ENCODE results near the gene STARD10. TPM values are rescaled to one million over a fixed set of nuclear protein-coding genes. Genes with fewer than 3 reads are reported as not detected.

STARD10 gene
- total and polyA plus RNA-seq, 9 of the 15 experiments (the other 6 are each of a cell fraction or from before 2014, with no cell fraction given): 0.15 to 52.9 (median 32.3) TPM

GRCh38 chr11:72813740-72814285, 20.0 kb upstream of the STARD10 start:
- Histone ChIP-seq H3K4me1 (replicated peaks in 1 of 2; ENCODE audit: control insufficient read depth in 2 of 2, insufficient read depth in 2 of 2, low read length in 2 of 2) (peaks cover 33 to 42% of the 10 kb centered on the region in 2 experiments), H3K27me3 (ENCODE audit: control insufficient read depth in 2 of 2, insufficient read depth in 2 of 2, low read length in 2 of 2) (no peaks in the 10 kb centered on the region), H4K20me1 (replicated peaks; ENCODE audit: control insufficient read depth, insufficient read depth, low read length) (no peaks in the 10 kb centered on the region), H3K9me3 (replicated peaks; ENCODE audit: control insufficient read depth, insufficient read depth, low read depth, low read length) (no peaks in the 10 kb centered on the region), H3K79me2 (ENCODE audit: control insufficient read depth, insufficient read depth, low read length) (peaks cover 4% of the 10 kb centered on the region; the same call in 2 of the 3 replicates), H3K4me3 (peak overlapping the region; percentile 59), H3K9me1 (ENCODE audit: control insufficient read depth, insufficient read depth, low read length) (peaks cover 5% of the 10 kb centered on the region), H3K36me3 (ENCODE audit: control insufficient read depth, insufficient read depth, low read length) (no peaks in the 10 kb centered on the region), H3K27ac (ENCODE audit: extremely low read depth, low read depth, low read length) (peak overlapping the region; percentile 87; the same call in 2 of the 3 replicates), H2AFZ (ENCODE audit: low read depth, low read length) (peak overlapping the region; percentile 96), H3K9ac (ENCODE audit: insufficient read depth in 1 of 2, low read depth in 2 of 2, low read length in 2 of 2) (peak overlapping the region; percentile 78 to 92; a peak in 3 of 4 replicates), H3K4me2 (ENCODE audit: insufficient read depth, low read length) (peak overlapping the region; percentile 93)
- ATAC-seq: peak; percentile 87
- BruUV-seq (replicated peaks): no TSS peak
- WGBS (ENCODE audit: insufficient coverage, low coverage, missing lambda C conversion rate): 1% methylated on average over 35 of the region's 47 CpGs
- in situ Hi-C loops (cut with MboI): no loop called here
- peak; percentile 80 to 86 (median 82) for DNase-seq (ENCODE audit: extremely low read depth in 1 of 4, low spot score in 3 of 4)
- FAIRE-seq: no peak
- intact Hi-C loops (cut with micrococcal nuclease): loop anchor here (2.0 to 5.0 kb wide), 2 partner anchors 19 to 87 kb away; partner anchors contain the start of gene STARD10
- CTCF ChIA-PET (ENCODE audit: low intra/inter-chr PET ratio): interaction anchor here (0.6 to 3.1 kb wide), 5 partner anchors 17 to 196 kb away, joined by 3 to 20 read pairs (median 3); no protein-coding TSS in a partner anchor
- POLR2A ChIA-PET: interaction anchor here (0.7 to 2.8 kb wide), 5 partner anchors 9 to 551 kb away, joined by 3 to 17 read pairs (median 3); partner anchors contain the start of gene STARD10
- TF ChIP-seq NR1H2 (CRISPR knock-in tag; IDR thresholded peaks at IDR 0.05) (0 out of 2 replicates have a peak, but pooled peaks have one; percentile 41), TBP (optimal IDR thresholded peaks at IDR 0.05; ENCODE audit: low read depth, low read length) (peak; percentile 71), ZC3H8 (IDR thresholded peaks at IDR 0.05) (no peak), PRMT5 (CRISPR knock-in tag; IDR thresholded peaks at IDR 0.05) (no peak), SIRT6 (IDR thresholded peaks at IDR 0.05; ENCODE audit: low read depth, low read length) (no peak), CTBP1 (IDR thresholded peaks at IDR 0.05; ENCODE audit: borderline replicate concordance) (no peak; the same call in 1 of the 2 replicates), FOXO4 (CRISPR knock-in tag; IDR thresholded peaks at IDR 0.05) (no peak), NBN (IDR thresholded peaks at IDR 0.05; ENCODE audit: low read depth) (0 out of 2 replicates have a peak, but pooled peaks have one; percentile 52), RFX5 (IDR thresholded peaks at IDR 0.05; ENCODE audit: low read depth, low read length) (no peak), ZNF277 (CRISPR knock-in tag; IDR thresholded peaks at IDR 0.05; ENCODE audit: borderline replicate concordance) (no peak), PTTG1 (tag; IDR thresholded peaks at IDR 0.05; ENCODE audit: low read depth) (no peak), RUNX1 (IDR thresholded peaks at IDR 0.05; ENCODE audit: low read depth) (no peak), ZNF133 (CRISPR knock-in tag; IDR thresholded peaks at IDR 0.05) (no peak), ZNF586 (CRISPR knock-in tag; conservative IDR thresholded peaks at IDR 0.05) (no peak)
- TF ChIP-seq, protein P1, sequence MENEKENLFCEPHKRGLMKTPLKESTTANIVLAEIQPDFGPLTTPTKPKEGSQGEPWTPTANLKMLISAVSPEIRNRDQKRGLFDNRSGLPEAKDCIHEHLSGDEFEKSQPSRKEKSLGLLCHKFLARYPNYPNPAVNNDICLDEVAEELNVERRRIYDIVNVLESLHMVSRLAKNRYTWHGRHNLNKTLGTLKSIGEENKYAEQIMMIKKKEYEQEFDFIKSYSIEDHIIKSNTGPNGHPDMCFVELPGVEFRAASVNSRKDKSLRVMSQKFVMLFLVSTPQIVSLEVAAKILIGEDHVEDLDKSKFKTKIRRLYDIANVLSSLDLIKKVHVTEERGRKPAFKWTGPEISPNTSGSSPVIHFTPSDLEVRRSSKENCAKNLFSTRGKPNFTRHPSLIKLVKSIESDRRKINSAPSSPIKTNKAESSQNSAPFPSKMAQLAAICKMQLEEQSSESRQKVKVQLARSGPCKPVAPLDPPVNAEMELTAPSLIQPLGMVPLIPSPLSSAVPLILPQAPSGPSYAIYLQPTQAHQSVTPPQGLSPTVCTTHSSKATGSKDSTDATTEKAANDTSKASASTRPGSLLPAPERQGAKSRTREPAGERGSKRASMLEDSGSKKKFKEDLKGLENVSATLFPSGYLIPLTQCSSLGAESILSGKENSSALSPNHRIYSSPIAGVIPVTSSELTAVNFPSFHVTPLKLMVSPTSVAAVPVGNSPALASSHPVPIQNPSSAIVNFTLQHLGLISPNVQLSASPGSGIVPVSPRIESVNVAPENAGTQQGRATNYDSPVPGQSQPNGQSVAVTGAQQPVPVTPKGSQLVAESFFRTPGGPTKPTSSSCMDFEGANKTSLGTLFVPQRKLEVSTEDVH (IDR thresholded peaks at IDR 0.05; ENCODE audit: low read depth, partially characterized antibody): no peak
- TF ChIP-seq, protein P2, sequence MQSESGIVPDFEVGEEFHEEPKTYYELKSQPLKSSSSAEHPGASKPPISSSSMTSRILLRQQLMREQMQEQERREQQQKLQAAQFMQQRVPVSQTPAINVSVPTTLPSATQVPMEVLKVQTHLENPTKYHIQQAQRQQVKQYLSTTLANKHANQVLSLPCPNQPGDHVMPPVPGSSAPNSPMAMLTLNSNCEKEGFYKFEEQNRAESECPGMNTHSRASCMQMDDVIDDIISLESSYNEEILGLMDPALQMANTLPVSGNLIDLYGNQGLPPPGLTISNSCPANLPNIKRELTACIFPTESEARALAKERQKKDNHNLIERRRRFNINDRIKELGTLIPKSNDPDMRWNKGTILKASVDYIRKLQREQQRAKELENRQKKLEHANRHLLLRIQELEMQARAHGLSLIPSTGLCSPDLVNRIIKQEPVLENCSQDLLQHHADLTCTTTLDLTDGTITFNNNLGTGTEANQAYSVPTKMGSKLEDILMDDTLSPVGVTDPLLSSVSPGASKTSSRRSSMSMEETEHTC (IDR thresholded peaks at IDR 0.05): no peak

Measured in K562 (cell line).